ENCODE results near the gene MAN1C1. TPM values are rescaled to one million over a fixed set of nuclear protein-coding genes. Genes with fewer than 3 reads are reported as not detected.
A peak's percentile ranks its signal among the peaks of the same experiment; 100 is the strongest.

Gene MAN1C1
- total RNA-seq = 16.7 TPM
- long read RNA-seq, full-length matches to known transcripts = 13 of 29 reads
- long read RNA-seq, partial matches to known transcripts = 5 of 29 reads
- long read RNA-seq, other reads (novel, unspliced or antisense) = 11 of 29 reads

GRCh38 chr1:25616095-25616986 lies at the start of gene MAN1C1:
TSS of gene MAN1C1 (plus strand) at chr1:25616791. CDS start at chr1:25617798, 1,007 bp downstream.
- intact Hi-C loops (cut with DNase I) = loop anchor here (2.0 to 5.0 kb wide), 4 partner anchors 41 to 182 kb away; partner anchors contain the start of gene LDLRAP1
- DNase-seq (ENCODE audit: low spot score) = peak; percentile 93

GRCh38 chr1:25567710-25568089 lies 48.9 kb upstream of the MAN1C1 start:
- intact Hi-C loops (cut with DNase I) = no loop called here
- DNase-seq (ENCODE audit: low spot score) = no peak

GRCh38 chr1:25568090-25568833 lies 48.3 kb upstream of the MAN1C1 start:
- no peak for DNase-seq (ENCODE audit: low spot score)
- intact Hi-C loops (cut with DNase I) = no loop called here

- no peak for DNase-seq (ENCODE audit: low spot score)
- intact Hi-C loops (cut with DNase I) = no loop called here
Measured at GRCh38 chr1:25568834-25569596, 47.6 kb upstream of the MAN1C1 start.

GRCh38 chr1:25569597-25570396 lies 46.8 kb upstream of the MAN1C1 start:
- intact Hi-C loops (cut with DNase I) = no loop called here
- DNase-seq (ENCODE audit: low spot score) = no peak

GRCh38 chr1:25570798-25571521 lies 45.6 kb upstream of the MAN1C1 start:
- intact Hi-C loops (cut with DNase I) = no loop called here
- no peak for DNase-seq (ENCODE audit: low spot score)

- intact Hi-C loops (cut with DNase I) = no loop called here
- DNase-seq (ENCODE audit: low spot score) = no peak
Measured at GRCh38 chr1:25571522-25571970, 45.0 kb upstream of the MAN1C1 start.

GRCh38 chr1:25572107-25572506 lies 44.5 kb upstream of the MAN1C1 start:
- DNase-seq (ENCODE audit: low spot score) = no peak
- intact Hi-C loops (cut with DNase I) = no loop called here

GRCh38 chr1:25572708-25573590 lies 43.6 kb upstream of the MAN1C1 start:
- DNase-seq (ENCODE audit: low spot score) = no peak
- intact Hi-C loops (cut with DNase I) = no loop called here

GRCh38 chr1:25573591-25573930 lies 43.0 kb upstream of the MAN1C1 start:
- intact Hi-C loops (cut with DNase I) = no loop called here
- no peak for DNase-seq (ENCODE audit: low spot score)

GRCh38 chr1:25573961-25574360 lies 42.6 kb upstream of the MAN1C1 start:
- no peak for DNase-seq (ENCODE audit: low spot score)
- intact Hi-C loops (cut with DNase I) = no loop called here

GRCh38 chr1:25575191-25575590 lies 41.4 kb upstream of the MAN1C1 start:
- intact Hi-C loops (cut with DNase I) = no loop called here
- DNase-seq (ENCODE audit: low spot score) = no peak

- no peak for DNase-seq (ENCODE audit: low spot score)
- intact Hi-C loops (cut with DNase I) = no loop called here
Measured at GRCh38 chr1:25576459-25577133, 40.0 kb upstream of the MAN1C1 start.

GRCh38 chr1:25577134-25577920 lies 39.3 kb upstream of the MAN1C1 start:
- DNase-seq (ENCODE audit: low spot score) = no peak
- intact Hi-C loops (cut with DNase I) = no loop called here

GRCh38 chr1:25579292-25580252 lies 37.0 kb upstream of the MAN1C1 start:
- intact Hi-C loops (cut with DNase I) = no loop called here
- DNase-seq (ENCODE audit: low spot score) = no peak
